CD14-positive monocyte (primary cell): Measurements from ENCODE around the gene BPIFB4. TPM values are rescaled to one million over a fixed set of nuclear protein-coding genes. Genes with fewer than 3 reads are reported as not detected.

Experiments
- DNase-seq, 3 donors: peaks; one replicate each; pipeline ENCODE4 v3.0.0-alpha.2; 2011 to 2022
- H2AFZ ChIP-seq: 2 replicates; pipeline ENCODE4 v1.6.0; 2012; ENCODE audit warnings: mild to moderate bottlenecking, low read depth, low read length, inconsistent platforms; ENCODE audit not compliant: insufficient read depth, poor library complexity, severe bottlenecking
- H3K27ac ChIP-seq, 2 donors: 1 replicate in 1 of 2; 2 replicates in 1 of 2; pipeline ENCODE4 v1.5.1; 2012 to 2013; ENCODE audit warnings: low read length in 2 of 2, control low read depth in 1 of 2, inconsistent platforms in 1 of 2, low read depth in 1 of 2, mild to moderate bottlenecking in 1 of 2
- H3K27me3 ChIP-seq, 2 donors: one replicate each; pipeline versions ENCODE4 v1.6.0 to v1.6.1; 2011 to 2013; ENCODE audit warnings: low read length in 2 of 2; ENCODE audit not compliant: control insufficient read depth in 2 of 2, insufficient read depth in 2 of 2
- H3K36me3 ChIP-seq, 2 donors: replicated peaks in 1 of 2; 1 replicate in 1 of 2; 2 replicates in 1 of 2; pipeline versions ENCODE4 v1.5.1 to v1.6.1; 2012 to 2013; ENCODE audit warnings: low read length in 2 of 2, control low read depth in 1 of 2, inconsistent platforms in 1 of 2, mild to moderate bottlenecking in 1 of 2; ENCODE audit not compliant: insufficient read depth in 2 of 2, control insufficient read depth in 1 of 2
- H3K4me1 ChIP-seq, 2 donors: 1 replicate in 1 of 2; 2 replicates in 1 of 2; pipeline versions ENCODE4 v1.5.1 to v1.6.1; 2012 to 2013; ENCODE audit warnings: low read length in 2 of 2, control low read depth in 1 of 2, inconsistent platforms in 1 of 2, mild to moderate bottlenecking in 1 of 2, moderate library complexity in 1 of 2; ENCODE audit not compliant: insufficient read depth in 2 of 2, control insufficient read depth in 1 of 2
- H3K4me2 ChIP-seq: replicated peaks from 2 replicates; pipeline ENCODE3; 2012; ENCODE audit warnings: low read length, moderate library complexity, mild to moderate bottlenecking; ENCODE audit not compliant: poor library complexity, severe bottlenecking; ENCODE audit errors: extremely low read depth
- H3K4me3 ChIP-seq, 3 experiments: fragments of 200-600 bp in 1 of 3; sonication (generic) in 1 of 3; replicated peaks in 1 of 3; 1 replicate in 2 of 3; 2 replicates in 1 of 3; pipeline ENCODE4 v1.5.1; 2011 to 2013; ENCODE audit warnings: low read length in 3 of 3, mild to moderate bottlenecking in 3 of 3, control low read depth in 2 of 3, low read depth in 2 of 3, inconsistent platforms in 1 of 3, moderate library complexity in 1 of 3
- H3K79me2 ChIP-seq: 2 replicates; pipeline ENCODE4 v1.6.0; 2012; ENCODE audit warnings: mild to moderate bottlenecking, control low read depth, inconsistent platforms, low read length, moderate library complexity; ENCODE audit not compliant: insufficient read depth
- H3K9ac ChIP-seq: 2 replicates; pipeline ENCODE4 v1.6.0; 2017; ENCODE audit warnings: low read length, mild to moderate bottlenecking; ENCODE audit not compliant: insufficient read depth, poor library complexity, severe bottlenecking
- H3K9me3 ChIP-seq, 2 donors: replicated peaks in 1 of 2; 1 replicate in 1 of 2; 2 replicates in 1 of 2; pipeline versions ENCODE4 v1.5.1 to v1.6.1; 2012 to 2013; ENCODE audit warnings: low read length in 2 of 2, control low read depth in 1 of 2; ENCODE audit not compliant: control insufficient read depth in 1 of 2, insufficient read depth in 1 of 2
- H4K20me1 ChIP-seq: 2 replicates; pipeline ENCODE4 v1.6.0; 2012; ENCODE audit warnings: mild to moderate bottlenecking, low read length, control low read depth, moderate library complexity; ENCODE audit not compliant: insufficient read depth
- H3K27ac Mint-ChIP-seq, 7 donors: one replicate each; pipeline ENCODE4 v1.8.0; 2020; ENCODE audit warnings: mild to moderate bottlenecking in 7 of 7, mixed read lengths in 7 of 7, moderate library complexity in 6 of 7, inconsistent platforms in 2 of 7
- H3K27me3 Mint-ChIP-seq, 3 donors: one replicate each; pipeline ENCODE4 v1.8.0; 2021 to 2022; ENCODE audit warnings: low read depth in 3 of 3, mild to moderate bottlenecking in 3 of 3, mixed read lengths in 3 of 3, moderate library complexity in 3 of 3, inconsistent platforms in 1 of 3
- H3K36me3 Mint-ChIP-seq, 2 donors: one replicate each; pipeline ENCODE4 v1.8.0; 2020; ENCODE audit warnings: mixed read lengths in 2 of 2, inconsistent platforms in 1 of 2, mild to moderate bottlenecking in 1 of 2
- H3K4me1 Mint-ChIP-seq: one replicate; pipeline ENCODE4 v1.8.0; 2020; ENCODE audit warnings: mild to moderate bottlenecking, mixed read lengths
- H3K4me3 Mint-ChIP-seq, 2 donors: one replicate each; pipeline ENCODE4 v1.8.0; 2020; ENCODE audit warnings: mild to moderate bottlenecking in 2 of 2, mixed read lengths in 2 of 2, moderate library complexity in 1 of 2
- H3K9me3 Mint-ChIP-seq, 7 donors: one replicate each; pipeline ENCODE4 v1.8.0; 2020 to 2022; ENCODE audit warnings: mixed read lengths in 7 of 7, mild to moderate bottlenecking in 6 of 7, moderate library complexity in 6 of 7, inconsistent platforms in 2 of 7
- WGBS: methylation state at CpG from one replicate; pipeline ENCODE4 v1.1.5; 2013; ENCODE audit warnings: missing lambda C conversion rate; ENCODE audit not compliant: insufficient coverage; 5-methylcytosine and 5-hydroxymethylcytosine counted together
- intact Hi-C, 2 donors: fragments of 100-400 bp; cut with micrococcal nuclease; formaldehyde crosslinking; loops; one replicate each; pipeline versions ENCODE4 v1.15.0 to v1.15.1; 2023
- polyA minus RNA-seq: library from RNA; depleted of rRNA, polyadenylated mRNA; stranded (reverse); fragments of >200 nt; gene quantifications from 2 replicates; pipeline ENCODE4 v1.2.3, GENCODE V29; 2012
- polyA plus RNA-seq, 3 donors: library from polyadenylated mRNA; depleted of rRNA in 1 of 3; unstranded in 2 of 3; stranded (reverse) in 1 of 3; fragments of 300-500 nt in 2 of 3; fragments of >200 nt in 1 of 3; fragmentation: Illumina TruSeq in 2 of 3; gene quantifications; 1 replicate in 2 of 3; 2 replicates in 1 of 3; pipeline ENCODE4 v1.2.3, GENCODE V29; 2012 to 2021
- total RNA-seq, 12 experiments: library from RNA in 1 of 12; stranded (reverse) in 1 of 12; fragments of 120-200 nt in 1 of 12; gene quantifications; one replicate each; pipeline ENCODE4 v1.2.4 and lab custom pipeline; 2013 to 2026; ENCODE audit warnings: mixed read lengths in 6 of 12, inconsistent platforms in 1 of 12
- TF ChIP-seq, protein P1 (sequence below): fragments of 200-600 bp; IDR thresholded peaks from one replicate; pipeline ENCODE4 v1.8.0; 2022; ENCODE audit warnings: antibody characterized with exemption, mild to moderate bottlenecking

Gene BPIFB4
- total RNA-seq (2013): not detected
- polyA plus RNA-seq: not detected
- not detected in 2 replicates for polyA minus RNA-seq
- total RNA-seq (lab: John Stamatoyannopoulos, UW): 0 to 0.46 (median 0) reads per million in 11 experiments

DNA sequence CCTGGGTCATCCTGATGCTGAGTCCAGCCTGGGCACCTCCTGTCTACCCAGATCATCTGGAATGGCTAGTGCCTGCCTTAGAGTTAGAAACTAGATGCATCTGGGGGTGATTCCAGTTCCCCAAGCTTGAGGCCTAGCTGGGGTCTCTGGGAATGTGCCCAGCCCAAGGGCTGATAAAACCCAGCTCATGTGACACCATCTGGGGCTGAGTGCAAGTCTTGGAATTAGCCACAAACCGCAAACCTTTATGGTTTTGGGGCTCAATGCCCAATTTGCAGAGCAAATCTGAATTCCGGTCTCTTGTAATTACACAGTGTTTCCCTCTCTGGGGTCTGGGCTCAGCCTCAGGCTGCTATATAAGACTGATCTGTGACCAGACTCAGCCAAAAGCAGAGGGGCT, at the start of gene BPIFB4:
BPIFB4 (plus strand) TSS at position 385 of the 400 bp plus-strand sequence. CDS start 1,884 bp downstream, outside the sequence.
- WGBS: 93% methylated on average over 2 of the region's 2 CpGs
- Histone ChIP-seq H2AFZ (no peak within 1 kb of the TSS), H3K9ac (no peak within 1 kb of the TSS), H3K4me3 (no peak within 1 kb of the TSS), H4K20me1 (no peaks in the 10 kb centered on the region), H3K27me3 (no peaks in the 10 kb centered on the region), H3K79me2 (no peaks in the 10 kb centered on the region), H3K27ac (no peak within 1 kb of the TSS), H3K9me3 (no peaks in the 10 kb centered on the region), H3K4me1 (no peaks in the 10 kb centered on the region), H3K36me3 (no peaks in the 10 kb centered on the region), H3K4me2 (no peak within 1 kb of the TSS)
- peaks cover 0 to 2% (median 1%) of the 10 kb centered on the region in 3 donors for H3K27me3 Mint-ChIP-seq
- no peaks in the 10 kb centered on the region for H3K9me3 Mint-ChIP-seq
- no peaks in the 10 kb centered on the region for H3K36me3 Mint-ChIP-seq
- intact Hi-C loops: no loop called here
- no peak for DNase-seq
- TF ChIP-seq, protein P1, sequence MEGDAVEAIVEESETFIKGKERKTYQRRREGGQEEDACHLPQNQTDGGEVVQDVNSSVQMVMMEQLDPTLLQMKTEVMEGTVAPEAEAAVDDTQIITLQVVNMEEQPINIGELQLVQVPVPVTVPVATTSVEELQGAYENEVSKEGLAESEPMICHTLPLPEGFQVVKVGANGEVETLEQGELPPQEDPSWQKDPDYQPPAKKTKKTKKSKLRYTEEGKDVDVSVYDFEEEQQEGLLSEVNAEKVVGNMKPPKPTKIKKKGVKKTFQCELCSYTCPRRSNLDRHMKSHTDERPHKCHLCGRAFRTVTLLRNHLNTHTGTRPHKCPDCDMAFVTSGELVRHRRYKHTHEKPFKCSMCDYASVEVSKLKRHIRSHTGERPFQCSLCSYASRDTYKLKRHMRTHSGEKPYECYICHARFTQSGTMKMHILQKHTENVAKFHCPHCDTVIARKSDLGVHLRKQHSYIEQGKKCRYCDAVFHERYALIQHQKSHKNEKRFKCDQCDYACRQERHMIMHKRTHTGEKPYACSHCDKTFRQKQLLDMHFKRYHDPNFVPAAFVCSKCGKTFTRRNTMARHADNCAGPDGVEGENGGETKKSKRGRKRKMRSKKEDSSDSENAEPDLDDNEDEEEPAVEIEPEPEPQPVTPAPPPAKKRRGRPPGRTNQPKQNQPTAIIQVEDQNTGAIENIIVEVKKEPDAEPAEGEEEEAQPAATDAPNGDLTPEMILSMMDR: no peak
- no peak within 1 kb of the TSS for H3K4me3 Mint-ChIP-seq
- H3K27ac Mint-ChIP-seq: no peak within 1 kb of the TSS
- H3K4me1 Mint-ChIP-seq: peaks cover 4% of the 10 kb centered on the region

DNA sequence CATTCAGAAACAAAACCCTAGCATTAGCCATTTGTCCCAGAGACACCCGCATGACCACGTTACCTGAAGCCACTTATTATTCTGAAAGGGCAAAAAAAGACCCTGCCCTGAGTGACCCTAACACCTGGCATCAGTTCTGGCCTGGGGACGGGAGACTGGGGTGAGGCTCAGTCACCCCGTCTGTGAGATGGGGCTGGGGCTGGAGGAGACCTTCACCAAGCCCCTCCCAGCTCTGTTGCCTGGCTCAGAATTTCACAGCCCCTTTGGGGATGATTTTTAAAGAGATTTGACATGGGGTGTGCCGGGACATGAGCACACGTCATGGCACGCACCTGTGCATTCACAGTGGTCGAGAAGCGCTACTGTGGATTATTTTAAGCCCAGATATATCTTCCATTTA, 49.4 kb upstream of the BPIFB4 start:
- no peaks in the 10 kb centered on the region for H3K79me2 ChIP-seq
- Mint-ChIP-seq H3K36me3 (no peaks in the 10 kb centered on the region), H3K27ac (no peak overlapping the region), H3K4me1 (no peaks in the 10 kb centered on the region), H3K9me3 (no peaks in the 10 kb centered on the region), H3K27me3 (peaks cover 0 to 4% (median 4%) of the 10 kb centered on the region in 3 donors), H3K4me3 (no peak overlapping the region)
- H3K4me2 ChIP-seq: no peak overlapping the region
- no peaks in the 10 kb centered on the region for H3K4me1 ChIP-seq
- DNase-seq: no peak
- H3K9ac ChIP-seq: no peak overlapping the region
- TF ChIP-seq, protein P1: no peak
- no peak overlapping the region for H2AFZ ChIP-seq
- no peaks in the 10 kb centered on the region for H3K36me3 ChIP-seq
- H3K4me3 ChIP-seq: no peak overlapping the region
- 93% methylated on average over 7 of the region's 9 CpGs for WGBS
- no peaks in the 10 kb centered on the region for H3K9me3 ChIP-seq
- intact Hi-C loops: no loop called here
- no peak overlapping the region for H3K27ac ChIP-seq
- no peaks in the 10 kb centered on the region for H3K27me3 ChIP-seq
- no peaks in the 10 kb centered on the region for H4K20me1 ChIP-seq
